GM19467 (cell line): Measurements from ENCODE around the gene SLC29A1.
"Not testable (repeated sequence)": the region's sequence is repeated elsewhere in the genome, so short reads cannot be mapped to it uniquely, and the experiment has no call there.

Experiments
- ATAC-seq: cut with Tn5 transposase; IDR thresholded peaks from one replicate; pipeline ENCODE4 v1.9.1; 2021; ENCODE audit warnings: mild to moderate bottlenecking, moderate library complexity; ENCODE audit not compliant: unreplicated experiment

Gene SLC29A1

GRCh38 chr6:44193307-44193910 lies 30.0 kb upstream of the SLC29A1 start:
- no peak for ATAC-seq

DNA sequence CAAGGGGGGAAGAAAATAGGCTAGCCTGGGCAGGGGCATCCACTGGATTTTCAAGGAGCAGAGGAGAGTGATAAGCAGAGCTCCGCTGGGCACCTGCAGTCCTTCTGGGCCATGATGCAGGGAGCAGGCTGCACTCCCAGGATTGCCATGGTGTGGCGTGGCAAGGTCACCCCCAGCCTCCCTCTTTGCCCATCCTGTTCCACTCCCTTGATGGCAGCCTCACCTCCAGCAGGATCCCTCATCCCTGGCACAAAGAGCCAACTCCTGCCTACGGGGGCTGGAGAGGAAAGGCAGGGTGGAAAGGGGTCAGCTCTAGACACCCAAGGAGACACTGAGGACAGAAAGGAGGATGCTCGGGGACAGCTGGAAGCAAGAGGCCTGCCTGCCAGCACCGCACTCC lies 29.1 kb upstream of the SLC29A1 start:
- ATAC-seq, result no peak

GRCh38 chr6:44196351-44196750 lies 27.0 kb upstream of the SLC29A1 start:
- not testable (repeated sequence) for ATAC-seq

DNA sequence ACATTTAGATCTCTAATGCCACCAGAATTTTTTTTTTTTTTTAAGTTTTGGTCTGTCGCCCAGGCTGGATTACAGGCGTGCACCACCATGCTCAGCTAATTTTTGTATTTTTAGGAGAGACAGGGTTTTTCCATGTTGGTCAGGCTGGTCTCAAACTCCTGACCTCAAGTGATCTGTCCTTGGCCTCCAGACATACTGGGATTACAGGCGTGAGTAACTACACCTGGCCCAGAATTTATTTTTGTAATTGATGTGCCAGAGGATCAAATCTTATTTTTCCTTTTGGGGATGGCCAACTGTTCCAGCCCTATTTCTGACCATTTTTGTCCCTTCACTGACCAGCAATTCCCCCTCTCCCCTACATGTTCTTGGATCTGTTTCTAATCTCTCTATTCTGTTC lies 24.7 kb upstream of the SLC29A1 start:
- no peak for ATAC-seq

DNA sequence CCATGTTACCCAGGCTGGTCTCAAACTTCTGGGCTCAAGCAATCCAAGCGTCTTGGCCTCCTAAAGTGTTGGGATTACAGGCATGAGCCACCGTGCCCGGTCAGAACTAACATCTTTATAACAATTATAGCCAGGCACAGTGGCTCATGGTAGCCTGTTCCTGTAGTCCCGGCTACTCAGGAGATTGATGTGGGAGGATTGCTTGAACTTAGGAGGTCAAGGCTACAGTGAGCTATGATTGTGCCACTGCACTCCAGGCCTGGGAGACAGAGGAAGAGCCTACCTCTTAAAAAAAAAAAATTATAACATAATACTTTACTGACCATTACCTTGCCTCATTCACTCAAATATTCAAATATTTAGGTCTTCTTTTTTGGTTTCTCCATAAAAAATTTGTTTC lies 23.5 kb upstream of the SLC29A1 start:
- ATAC-seq, result no peak

DNA sequence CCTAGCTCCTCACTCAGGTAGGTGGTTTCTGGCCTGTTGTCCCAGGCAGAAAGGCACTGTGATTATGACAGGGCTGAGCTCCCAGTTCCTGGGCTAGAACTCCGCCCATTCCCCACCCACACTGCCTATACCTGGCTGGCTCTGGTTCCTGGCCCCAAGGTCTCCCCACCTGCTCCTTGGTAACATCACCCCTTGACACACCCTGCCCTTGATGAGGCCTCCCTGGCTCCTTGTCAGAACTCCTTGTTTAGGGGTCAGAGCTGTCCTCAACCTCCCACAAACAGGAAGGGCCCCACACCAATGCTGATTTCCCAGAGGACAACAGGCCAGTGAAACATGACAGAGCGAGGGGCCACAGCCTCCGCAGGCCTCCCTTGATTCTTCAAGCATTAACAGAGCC lies 22.2 kb upstream of the SLC29A1 start:
- no peak for ATAC-seq

- no peak for ATAC-seq
Measured at GRCh38 chr6:44201638-44202303, 21.6 kb upstream of the SLC29A1 start.

DNA sequence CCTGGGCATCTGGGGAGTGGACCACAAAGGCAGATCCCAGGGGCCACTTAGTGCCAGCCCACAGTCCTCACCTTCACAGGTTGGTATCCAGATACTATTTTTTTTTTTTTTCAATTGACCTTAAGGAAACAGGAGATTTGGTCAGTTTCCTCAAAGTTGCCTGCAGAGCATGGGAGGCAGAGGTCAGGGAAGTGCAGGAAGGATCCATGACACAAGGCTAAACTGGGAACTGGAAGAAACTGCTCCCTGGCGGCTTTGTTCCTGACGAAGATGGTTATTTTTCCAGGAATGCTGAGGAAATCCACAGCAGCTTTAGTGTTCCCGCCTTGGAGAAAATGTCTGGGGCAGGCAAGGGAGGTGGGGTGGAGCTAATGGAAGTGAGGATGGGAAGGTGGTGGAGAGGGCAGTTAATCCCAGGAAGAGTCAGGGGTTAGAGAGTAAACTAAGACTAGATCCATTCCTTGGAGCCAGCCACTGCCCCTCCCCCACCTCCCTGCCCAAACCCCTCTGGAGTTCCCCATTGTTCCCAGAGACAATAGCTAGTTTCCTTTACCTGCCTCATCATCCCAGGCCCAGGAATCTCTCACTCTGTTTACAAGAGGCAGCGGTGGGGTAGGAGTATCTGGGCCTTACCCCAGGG lies 20.9 kb upstream of the SLC29A1 start:
- no peak for ATAC-seq

GRCh38 chr6:44202972-44203750 lies 20.2 kb upstream of the SLC29A1 start:
- ATAC-seq, result no peak

- ATAC-seq, result no peak
Measured at GRCh38 chr6:44203955-44204354, 19.4 kb upstream of the SLC29A1 start.

DNA sequence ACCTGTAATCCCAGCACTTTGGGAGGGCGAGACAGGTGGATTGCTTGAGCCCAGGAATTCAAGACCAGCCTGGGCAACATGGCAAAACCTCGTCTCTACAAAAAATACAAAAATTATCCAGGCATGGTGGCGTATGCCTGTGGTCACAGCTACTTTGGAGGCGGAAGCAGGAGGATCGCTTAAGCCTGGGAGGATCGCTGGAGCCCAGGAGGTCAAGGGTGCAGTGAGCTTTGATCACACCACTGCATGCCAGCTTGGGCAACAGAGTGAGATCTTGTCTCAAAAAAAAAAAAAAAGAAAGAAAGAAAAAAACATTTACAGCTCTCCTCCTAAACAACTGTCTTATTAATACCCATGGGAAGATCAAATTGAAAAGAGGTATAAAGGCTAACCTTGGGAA lies 15.4 kb upstream of the SLC29A1 start:
- ATAC-seq, result no peak

DNA sequence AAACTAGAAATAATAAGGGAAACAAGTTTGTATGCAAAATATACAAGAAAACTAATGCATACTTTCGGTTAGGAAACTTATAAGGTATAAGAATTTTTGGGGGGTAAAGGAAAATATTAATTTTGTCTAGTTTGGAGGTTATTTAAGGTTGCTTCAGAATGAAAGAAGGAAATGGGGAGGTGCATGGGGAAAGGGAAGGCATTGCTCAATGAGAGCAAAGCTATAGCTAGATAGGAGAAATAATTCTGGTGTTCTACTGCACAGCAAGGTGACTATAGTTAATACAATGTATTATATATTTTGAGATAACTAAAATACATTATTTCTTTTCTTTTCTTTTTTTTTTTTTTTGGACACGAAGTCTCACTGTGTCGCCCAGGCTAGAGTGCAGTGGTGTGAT lies 12.1 kb upstream of the SLC29A1 start:
- ATAC-seq, result no peak

GRCh38 chr6:44214307-44214706 lies 9.1 kb upstream of the SLC29A1 start:
- ATAC-seq, result no peak

- ATAC-seq, result no peak
Measured at GRCh38 chr6:44216677-44217331, 6.6 kb upstream of the SLC29A1 start, which contains the start of gene MYMX. Gene MYMX, plus strand, starts transcription at chr6:44216926. Its CDS starts 546 bp downstream, at chr6:44217472.

- ATAC-seq, result no peak
Measured at GRCh38 chr6:44217332-44218143, 5.9 kb upstream of the SLC29A1 start.

GRCh38 chr6:44219053-44219814 lies 4.2 kb upstream of the SLC29A1 start:
- peak; percentile 46 for ATAC-seq

DNA sequence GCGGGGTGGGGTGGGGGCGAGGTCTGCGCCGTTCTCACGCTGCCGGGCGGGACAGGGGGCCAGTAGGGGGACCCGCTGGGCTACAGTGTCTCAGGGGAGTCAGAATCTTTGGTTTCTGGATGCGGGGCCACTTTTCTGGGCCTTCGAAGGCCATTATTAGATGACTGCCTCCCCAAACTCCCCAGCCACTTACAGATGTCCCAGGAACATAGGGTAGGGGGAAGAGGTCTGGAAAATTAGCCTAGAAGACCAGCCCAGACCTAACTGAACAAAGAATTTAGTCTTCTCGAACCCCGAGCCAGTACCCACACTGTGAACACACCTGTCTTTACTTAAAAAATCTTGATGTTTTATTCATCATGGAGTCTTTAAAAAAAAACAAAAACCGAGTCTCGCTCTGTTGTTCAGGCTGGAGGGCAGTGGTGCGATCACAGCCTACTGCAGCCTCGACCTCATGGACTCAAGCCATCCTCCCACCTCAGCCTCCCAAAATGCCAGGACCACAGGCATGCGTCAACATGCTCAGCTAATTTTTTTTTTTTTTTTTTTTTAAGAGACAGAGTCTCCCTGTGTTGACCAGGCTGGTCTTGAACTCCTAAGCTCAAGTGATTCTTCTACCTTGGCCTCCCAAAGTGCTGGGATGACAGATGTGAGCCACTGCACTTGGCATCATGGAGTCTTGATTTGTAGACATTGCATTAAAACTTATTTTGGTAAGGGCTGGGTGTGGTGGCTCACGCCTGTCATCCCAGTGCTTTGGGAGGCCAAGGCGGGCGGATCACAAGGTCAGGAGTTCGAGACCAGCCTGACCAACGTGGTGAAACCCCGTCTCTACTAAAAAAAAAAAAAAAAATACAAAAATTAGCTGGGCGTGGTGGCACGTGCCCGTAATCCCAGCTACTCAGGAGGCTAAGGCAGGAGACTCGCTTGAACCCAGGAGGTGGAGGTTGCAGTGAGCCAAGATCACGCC lies 3.3 kb upstream of the SLC29A1 start:
- ATAC-seq, result no peak

GRCh38 chr6:44220913-44221290 lies 2.5 kb upstream of the SLC29A1 start:
- ATAC-seq, result no peak
